Astrocyte of the spinal cord (primary cell): ENCODE measurements around the gene PTBP3.

Source experiments
- DNase-seq: peaks from one replicate; pipeline ENCODE4 v3.0.0; 2011; ENCODE audit warnings: low read depth, low spot score
- H3K4me3 ChIP-seq: 2 replicates; pipeline ENCODE4 v1.5.1; 2011; ENCODE audit warnings: low read depth, mild to moderate bottlenecking, low read length, moderate library complexity
- CTCF ChIP-seq: IDR thresholded peaks from 2 replicates; pipeline ENCODE4 v1.5.1; 2012; ENCODE audit warnings: low read depth, mild to moderate bottlenecking, low read length, inconsistent platforms
- in situ Hi-C: cut with HindIII; loops from 2 replicates; pipeline ENCODE4 v1.10.0; 2017; ENCODE audit warnings: low sequenced_read_pairs

PTBP3 gene

GRCh38 chr9:112332977-112333638, at the start of gene PTBP3:
TSS of gene PTBP3 (minus strand) at chr9:112333619. CDS start at chr9:112297865, 35,754 bp downstream.
- H3K4me3 ChIP-seq = peak within 1 kb of the TSS; percentile 76
- in situ Hi-C loops = no loop called here
- peak; percentile 80 for DNase-seq
- TF ChIP-seq CTCF = no peak

GRCh38 chr9:112382501-112383364, 49.3 kb upstream of the PTBP3 start:
- TF ChIP-seq CTCF = no peak
- in situ Hi-C loops = no loop called here
- DNase-seq = no peak
- no peak overlapping the region for H3K4me3 ChIP-seq

GRCh38 chr9:112382066-112382465, 48.6 kb upstream of the PTBP3 start:
- no peak overlapping the region for H3K4me3 ChIP-seq
- TF ChIP-seq CTCF = no peak
- in situ Hi-C loops = no loop called here
- DNase-seq = no peak

- H3K4me3 ChIP-seq = peak overlapping the region; percentile 57
- in situ Hi-C loops = no loop called here
- no peak for TF ChIP-seq CTCF
- DNase-seq = peak; percentile 43
These were observed 47.4 kb upstream of the PTBP3 start for GRCh38 chr9:112380825-112381221.

GRCh38 chr9:112380102-112380824, 46.8 kb upstream of the PTBP3 start, which contains the start of gene HSDL2:
TSS of gene HSDL2 (plus strand) at chr9:112380108. CDS start at chr9:112380164, 56 bp downstream.
- no peak for DNase-seq
- peak within 1 kb of the TSS; percentile 57 for H3K4me3 ChIP-seq
- in situ Hi-C loops = no loop called here
- TF ChIP-seq CTCF = no peak
